PFSK-1 (cell line): ENCODE measurements around the gene PANK1.

Experiments used
- FOXP2 ChIP-seq: optimal IDR thresholded peaks from 2 replicates; pipeline ENCODE3; 2011; ENCODE audit warnings: borderline replicate concordance, control low read depth, inconsistent platforms; ENCODE audit not compliant: insufficient read depth; ENCODE audit errors: extremely low read length, extremely low read depth
- POLR2AphosphoS5 ChIP-seq: IDR thresholded peaks from 2 replicates; pipeline ENCODE4 v1.6.1; 2012; ENCODE audit warnings: low read depth, mild to moderate bottlenecking, control low read depth, low read length, moderate library complexity
- SIN3A ChIP-seq: IDR thresholded peaks from 2 replicates; pipeline ENCODE4 v1.6.1; 2012; ENCODE audit warnings: mild to moderate bottlenecking, low read length, moderate library complexity, borderline replicate concordance; ENCODE audit not compliant: insufficient read depth
- TAF1 ChIP-seq: IDR thresholded peaks from 2 replicates; pipeline ENCODE4 v1.6.1; 2012; ENCODE audit warnings: low read length, control low read depth, borderline replicate concordance; ENCODE audit not compliant: insufficient read depth
- TF ChIP-seq, protein P1 (sequence below), 2 experiments: IDR thresholded peaks; 2 replicates each; pipeline versions ENCODE4 v1.6.1 to v1.8.0; 2011 to 2012; ENCODE audit warnings: low read depth in 2 of 2, low read length in 2 of 2, control low read depth in 1 of 2, inconsistent platforms in 1 of 2, mild to moderate bottlenecking in 1 of 2, moderate library complexity in 1 of 2; ENCODE audit not compliant: insufficient read depth in 1 of 2

DNA sequence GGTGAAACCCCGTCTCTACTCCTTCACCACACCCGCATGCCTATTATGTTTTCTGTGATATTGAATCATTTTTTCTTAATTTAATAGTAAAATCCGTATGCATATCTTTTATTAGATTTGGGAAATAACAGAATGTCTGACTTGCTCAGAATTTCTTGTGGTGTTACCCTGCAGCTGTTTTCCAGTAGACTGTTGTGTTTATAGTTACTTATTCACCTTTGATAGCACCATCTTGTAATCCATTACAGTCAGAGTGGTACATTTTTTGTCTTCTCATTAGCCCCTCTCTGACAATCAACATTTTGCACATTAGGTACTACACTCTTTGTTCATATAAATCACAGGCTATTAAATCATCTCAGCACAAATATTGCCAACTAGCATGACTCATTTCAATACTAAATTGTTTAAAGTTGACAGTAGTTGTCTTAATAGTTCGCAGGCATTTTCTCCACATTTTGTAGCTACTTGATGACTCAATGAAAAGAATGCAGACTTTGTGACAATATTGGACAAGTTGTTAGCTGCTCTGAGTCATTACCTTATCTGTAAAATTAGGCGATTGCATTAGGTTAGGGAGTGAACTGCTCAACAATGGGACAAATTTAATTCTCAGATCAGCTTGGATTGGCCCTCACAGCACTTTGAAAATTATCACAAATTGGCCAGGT lies 91.8 kb downstream of the PANK1 start:
- TF ChIP-seq POLR2AphosphoS5 (no peak), FOXP2 (no peak), TAF1 (no peak), SIN3A (no peak)
- TF ChIP-seq, protein P1, sequence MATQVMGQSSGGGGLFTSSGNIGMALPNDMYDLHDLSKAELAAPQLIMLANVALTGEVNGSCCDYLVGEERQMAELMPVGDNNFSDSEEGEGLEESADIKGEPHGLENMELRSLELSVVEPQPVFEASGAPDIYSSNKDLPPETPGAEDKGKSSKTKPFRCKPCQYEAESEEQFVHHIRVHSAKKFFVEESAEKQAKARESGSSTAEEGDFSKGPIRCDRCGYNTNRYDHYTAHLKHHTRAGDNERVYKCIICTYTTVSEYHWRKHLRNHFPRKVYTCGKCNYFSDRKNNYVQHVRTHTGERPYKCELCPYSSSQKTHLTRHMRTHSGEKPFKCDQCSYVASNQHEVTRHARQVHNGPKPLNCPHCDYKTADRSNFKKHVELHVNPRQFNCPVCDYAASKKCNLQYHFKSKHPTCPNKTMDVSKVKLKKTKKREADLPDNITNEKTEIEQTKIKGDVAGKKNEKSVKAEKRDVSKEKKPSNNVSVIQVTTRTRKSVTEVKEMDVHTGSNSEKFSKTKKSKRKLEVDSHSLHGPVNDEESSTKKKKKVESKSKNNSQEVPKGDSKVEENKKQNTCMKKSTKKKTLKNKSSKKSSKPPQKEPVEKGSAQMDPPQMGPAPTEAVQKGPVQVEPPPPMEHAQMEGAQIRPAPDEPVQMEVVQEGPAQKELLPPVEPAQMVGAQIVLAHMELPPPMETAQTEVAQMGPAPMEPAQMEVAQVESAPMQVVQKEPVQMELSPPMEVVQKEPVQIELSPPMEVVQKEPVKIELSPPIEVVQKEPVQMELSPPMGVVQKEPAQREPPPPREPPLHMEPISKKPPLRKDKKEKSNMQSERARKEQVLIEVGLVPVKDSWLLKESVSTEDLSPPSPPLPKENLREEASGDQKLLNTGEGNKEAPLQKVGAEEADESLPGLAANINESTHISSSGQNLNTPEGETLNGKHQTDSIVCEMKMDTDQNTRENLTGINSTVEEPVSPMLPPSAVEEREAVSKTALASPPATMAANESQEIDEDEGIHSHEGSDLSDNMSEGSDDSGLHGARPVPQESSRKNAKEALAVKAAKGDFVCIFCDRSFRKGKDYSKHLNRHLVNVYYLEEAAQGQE (IDR thresholded peaks at IDR 0.05; ENCODE audit: insufficient read depth in 1 of 2, low read depth in 2 of 2, low read length in 2 of 2), result no peak
